ENCODE measurements around the gene DOCK7.
A peak's percentile ranks its signal among the peaks of the same experiment; 100 is the strongest.
"Not testable (repeated sequence)": the region's sequence is repeated elsewhere in the genome, so short reads cannot be mapped to it uniquely, and the experiment has no call there.

DOCK7 gene

DNA sequence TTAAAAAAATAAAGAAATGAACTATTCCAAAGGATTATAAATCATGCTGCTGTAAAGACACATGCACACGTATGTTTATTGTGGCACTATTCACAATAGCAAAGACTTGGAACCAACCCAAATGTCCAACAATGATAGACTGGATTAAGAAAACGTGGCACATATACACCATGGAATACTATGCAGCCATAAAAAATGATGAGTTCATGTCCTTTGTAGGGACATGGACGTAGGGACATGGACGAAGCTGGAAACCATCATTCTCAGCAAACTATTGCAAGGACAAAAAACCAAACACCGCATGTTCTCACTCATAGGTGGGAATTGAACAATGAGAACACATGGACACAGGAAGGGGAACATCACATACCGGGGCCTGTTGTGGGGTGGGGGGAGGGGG, 160.8 kb downstream of the DOCK7 start:
- not testable (repeated sequence) for DNase-seq

DNA sequence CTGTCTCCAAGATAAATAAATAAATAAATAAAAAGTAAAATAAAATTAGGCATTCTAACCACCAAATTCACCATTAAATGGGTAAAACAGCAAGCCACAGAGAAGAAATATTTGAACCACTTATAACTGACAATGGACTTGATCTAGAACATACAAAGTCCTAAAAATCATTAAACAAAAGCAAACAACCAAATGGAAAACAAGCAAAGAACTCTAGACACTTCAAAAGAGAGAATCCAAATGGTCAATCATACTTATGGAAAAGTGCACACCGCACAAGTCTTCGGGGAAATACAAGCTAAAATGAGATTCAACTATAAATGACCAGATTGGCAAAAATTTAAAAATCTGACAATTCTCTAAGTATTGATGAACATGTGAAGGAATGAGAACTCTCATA, 164.3 kb downstream of the DOCK7 start:
- no peak for DNase-seq

DNA sequence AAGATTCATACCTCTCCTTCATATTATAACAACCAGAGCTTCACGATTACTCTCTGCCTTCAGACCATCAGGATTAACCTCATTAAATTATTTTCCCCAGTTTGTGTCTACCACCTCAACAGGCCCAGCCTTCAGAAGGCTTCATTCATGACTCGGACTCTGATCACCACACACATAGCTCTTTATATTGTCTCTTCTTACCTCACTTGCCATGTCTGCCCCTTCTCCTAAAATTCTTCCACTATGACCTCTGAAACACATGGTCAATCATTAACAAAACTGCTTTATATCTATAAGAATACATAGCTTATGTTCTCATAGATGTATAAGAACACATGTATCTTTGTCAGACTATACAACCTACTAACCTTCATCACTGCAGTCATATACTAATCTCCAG, 171.6 kb downstream of the DOCK7 start:
- no peak for DNase-seq

DNA sequence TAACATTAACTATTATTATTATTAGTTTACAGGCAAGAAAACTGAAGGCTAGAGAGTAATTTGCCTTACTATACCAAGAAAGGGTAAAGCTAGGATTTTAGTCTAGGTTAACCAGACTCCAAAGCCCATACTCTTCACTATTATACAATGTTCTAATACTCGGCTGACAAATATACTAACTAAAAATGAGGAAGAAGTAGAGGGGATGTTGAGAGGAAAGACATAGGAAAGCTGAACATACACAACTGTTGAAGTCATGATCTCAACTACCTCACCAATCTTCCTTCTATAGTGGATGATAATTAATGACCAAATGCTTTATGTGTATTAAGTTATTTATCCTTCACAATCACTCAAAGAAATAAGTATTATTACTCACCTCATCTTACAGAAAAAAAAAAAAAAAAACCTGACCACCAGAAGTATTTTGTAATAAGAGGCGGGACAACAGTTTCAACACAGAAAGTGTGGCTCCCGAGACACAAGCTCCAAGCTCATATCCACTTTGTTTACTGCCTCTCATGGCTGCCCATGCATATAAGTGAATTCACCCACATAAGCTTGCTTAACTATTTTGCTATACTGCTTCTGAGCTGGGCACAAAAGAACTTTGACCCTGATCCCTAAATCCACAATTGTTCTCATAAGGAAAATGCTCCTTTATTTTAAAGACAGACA, 173.3 kb downstream of the DOCK7 start:
- no peak for DNase-seq

DNA sequence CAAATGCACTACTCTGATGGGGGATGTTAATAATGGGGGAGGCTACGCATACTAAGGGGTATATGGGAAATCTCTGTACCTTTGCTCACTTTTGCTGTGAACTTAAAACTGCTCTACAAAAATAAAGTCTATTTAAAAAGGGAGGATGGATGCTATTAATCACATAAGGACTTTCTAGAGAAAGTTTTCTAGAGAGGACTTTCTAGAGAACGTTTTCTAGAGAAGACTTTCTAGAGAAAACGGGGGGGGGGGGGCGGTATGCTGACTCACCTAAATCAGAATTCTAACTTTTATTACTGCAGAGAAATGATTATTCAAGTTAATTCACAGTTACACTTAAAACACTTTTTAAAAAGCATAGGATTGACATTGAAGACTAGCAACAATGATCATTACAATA, 175.2 kb downstream of the DOCK7 start:
- no peak for DNase-seq

DNA sequence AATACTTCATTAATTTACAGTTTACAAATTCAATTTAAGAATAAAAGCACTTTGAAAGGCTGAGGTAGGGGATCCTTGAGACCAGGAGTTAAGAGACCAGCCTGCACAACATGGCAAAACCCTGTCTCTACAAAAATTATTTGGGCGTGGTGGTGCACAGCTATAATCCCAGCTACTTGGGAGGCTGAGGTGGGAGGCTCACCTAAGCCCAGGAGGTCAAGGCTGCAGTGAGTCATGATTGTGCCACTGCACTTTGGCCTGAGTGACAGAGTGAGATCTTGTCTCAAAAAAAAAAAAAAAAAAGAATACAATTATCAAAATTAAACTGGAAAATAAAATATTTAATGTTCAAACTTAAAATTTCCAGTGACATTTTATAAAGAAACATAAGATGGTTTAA, 179.2 kb downstream of the DOCK7 start:
- DNase-seq = no peak

DNA sequence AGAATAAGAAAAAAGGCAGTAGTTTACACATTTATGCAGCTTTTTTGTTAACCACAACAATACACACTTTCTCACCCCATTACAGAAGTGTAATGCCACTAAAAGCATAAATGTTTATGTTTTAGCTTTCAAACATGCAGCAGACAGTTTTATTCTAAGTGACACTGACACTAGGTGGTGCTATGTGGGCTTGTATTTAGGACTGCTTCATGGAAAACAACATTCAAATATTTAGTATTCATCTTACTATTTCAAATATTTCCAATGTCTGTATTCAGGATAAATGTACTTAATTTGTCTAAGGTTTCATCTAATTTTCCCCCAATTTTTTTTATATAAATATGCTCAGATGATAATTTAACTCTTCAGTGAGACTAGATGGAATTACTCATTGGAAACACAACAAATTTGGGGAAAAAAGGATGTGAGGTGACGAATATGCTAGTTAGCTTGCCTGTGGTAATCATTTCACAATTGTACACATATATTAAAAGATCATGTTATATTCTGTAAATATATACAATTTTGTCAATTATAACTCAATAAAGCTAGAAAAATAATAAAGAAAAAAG, 179.9 kb downstream of the DOCK7 start:
- peak; percentile 53 for DNase-seq

DNA sequence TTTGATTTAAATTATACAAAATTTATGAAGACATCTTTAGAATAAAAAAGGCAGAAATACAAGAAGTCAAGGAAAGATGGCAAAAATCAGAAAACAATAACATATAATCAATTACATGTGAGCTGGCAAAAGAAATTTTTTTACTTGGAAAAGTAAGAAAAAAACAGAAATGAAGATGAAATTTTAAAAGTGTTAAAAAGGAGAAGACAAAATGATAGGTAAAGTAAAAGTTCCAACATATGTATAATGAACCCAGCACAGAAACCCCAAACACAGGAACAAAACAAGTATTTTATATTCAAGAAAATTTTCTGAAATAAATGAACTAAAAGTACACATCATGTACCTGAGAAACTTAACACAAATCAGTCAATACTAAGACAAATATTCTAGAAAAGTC, 188.0 kb downstream of the DOCK7 start:
- DNase-seq = no peak

DNA sequence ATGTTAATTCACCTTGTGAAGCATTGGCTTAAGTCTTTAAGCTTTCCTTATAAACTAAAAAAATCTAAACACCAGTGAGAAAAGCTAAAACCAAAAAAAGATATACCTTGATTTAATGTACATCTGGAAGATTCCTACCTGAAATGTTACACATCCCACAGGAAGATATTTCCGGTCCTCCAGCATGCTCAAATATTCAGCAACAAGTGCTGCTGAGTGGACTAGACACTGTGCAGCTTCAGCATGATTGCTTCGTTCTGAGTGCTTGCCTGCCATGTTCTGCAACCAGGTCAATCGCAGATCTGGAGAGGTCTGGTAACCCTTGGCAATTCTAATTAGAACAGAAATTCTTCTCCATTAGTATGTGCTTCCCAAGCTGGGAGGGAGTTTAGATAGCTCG, 194.0 kb downstream of the DOCK7 start:
- no peak for DNase-seq

DNA sequence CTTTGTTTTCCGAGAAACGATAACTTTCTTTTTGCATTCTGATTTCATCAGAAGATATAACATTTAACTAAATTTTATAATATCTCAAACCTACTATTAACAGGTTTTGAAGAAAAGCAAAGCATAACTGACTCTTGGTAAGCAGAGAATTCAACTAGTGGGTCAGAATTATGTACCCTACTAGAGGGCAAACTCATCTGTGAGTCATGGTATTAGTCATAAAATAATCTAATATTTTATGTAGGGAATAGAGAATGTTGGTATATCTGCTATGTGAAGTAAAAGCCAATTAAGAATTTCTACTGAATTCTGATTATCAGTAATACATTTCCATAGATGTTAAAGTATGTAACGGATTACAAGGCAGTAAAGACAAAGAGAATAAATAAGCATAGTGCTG, 194.5 kb downstream of the DOCK7 start:
- peak; percentile 4 for DNase-seq

DNA sequence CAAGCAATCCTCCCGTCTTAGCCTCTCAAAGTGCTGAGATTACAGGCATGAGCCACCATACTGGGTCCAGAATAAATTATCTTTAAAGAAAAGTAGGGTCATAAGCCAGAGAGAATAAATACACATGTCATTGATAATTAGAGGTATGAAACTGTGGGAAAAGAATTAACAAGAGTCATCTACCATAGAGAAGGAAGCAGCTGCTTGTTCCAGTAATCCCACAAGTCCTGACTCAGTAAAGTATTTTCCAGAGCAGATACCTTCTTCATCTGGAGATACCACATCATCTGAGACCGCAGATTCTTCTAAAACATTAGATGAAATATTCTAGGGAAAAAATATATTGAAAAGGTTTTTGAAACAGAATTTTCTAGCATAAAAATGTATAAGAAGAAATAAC, 195.7 kb downstream of the DOCK7 start:
- no peak for DNase-seq

DNA sequence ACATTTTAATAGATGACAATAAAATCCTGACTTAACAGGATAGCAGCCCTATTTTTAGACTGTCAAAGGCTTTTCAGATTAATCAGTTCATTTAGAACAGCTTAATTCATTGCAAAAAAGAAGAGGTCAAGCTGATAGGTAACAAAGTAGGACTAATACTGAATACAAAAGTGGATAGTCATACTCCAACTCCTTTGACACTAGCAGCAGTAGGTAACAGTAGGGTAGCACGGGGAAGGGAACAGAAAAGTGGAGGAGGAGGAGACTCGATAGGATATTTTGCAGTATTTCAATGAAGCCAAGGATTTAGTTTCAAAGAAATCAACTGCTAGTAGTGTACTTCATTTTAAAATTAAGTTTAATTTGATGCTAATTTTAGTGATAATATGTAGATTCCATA, 200.2 kb downstream of the DOCK7 start:
- no peak for DNase-seq

DNA sequence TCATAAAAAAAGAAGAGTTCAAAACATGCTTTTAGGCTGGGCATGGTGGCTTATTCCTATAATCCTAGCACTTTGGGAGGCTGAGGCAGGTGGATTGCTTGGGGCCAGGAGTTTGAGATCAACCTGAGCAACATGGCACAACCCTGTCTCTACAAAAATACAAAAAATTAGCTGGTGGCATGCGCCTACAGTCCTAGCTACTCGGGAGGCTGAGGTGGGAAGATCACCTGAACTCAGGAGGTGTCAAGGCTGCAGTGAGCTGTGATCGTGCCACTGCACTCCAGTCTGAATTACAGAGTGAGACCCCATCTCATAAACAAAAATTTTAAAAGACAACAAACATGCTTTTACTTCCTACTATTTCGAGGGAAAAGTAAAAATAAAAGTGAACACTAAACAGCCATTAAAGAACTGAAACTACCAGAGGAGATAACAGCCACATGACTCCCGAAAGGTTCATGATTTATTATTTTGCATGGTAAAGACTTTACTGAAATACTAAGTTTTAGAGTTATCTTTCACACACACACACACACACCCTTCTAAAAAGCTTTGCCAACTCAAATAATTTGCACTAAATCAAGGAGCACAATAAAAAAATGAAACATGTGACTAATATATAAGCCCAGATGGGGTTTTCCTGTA, 203.2 kb downstream of the DOCK7 start:
- no peak for DNase-seq

DNA sequence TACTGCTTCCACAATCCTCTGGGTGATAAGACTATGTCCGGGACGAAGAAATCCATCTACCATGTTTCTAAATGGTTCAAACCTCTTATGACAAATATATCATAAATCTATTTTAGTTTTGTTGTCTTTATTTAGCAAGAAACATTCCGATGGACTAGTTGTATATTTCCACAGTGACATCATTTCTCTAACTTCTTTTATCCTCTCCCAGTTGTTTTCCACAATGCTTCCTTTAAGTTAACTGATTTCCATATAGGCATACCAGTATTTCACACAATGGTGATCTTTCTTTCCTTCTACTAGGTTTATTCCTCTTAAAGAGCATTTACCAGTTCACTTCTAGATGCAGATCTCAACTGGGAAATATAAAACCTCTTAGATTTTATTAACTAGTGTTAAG, 206.5 kb downstream of the DOCK7 start:
- DNase-seq = peak; percentile 8

DNA sequence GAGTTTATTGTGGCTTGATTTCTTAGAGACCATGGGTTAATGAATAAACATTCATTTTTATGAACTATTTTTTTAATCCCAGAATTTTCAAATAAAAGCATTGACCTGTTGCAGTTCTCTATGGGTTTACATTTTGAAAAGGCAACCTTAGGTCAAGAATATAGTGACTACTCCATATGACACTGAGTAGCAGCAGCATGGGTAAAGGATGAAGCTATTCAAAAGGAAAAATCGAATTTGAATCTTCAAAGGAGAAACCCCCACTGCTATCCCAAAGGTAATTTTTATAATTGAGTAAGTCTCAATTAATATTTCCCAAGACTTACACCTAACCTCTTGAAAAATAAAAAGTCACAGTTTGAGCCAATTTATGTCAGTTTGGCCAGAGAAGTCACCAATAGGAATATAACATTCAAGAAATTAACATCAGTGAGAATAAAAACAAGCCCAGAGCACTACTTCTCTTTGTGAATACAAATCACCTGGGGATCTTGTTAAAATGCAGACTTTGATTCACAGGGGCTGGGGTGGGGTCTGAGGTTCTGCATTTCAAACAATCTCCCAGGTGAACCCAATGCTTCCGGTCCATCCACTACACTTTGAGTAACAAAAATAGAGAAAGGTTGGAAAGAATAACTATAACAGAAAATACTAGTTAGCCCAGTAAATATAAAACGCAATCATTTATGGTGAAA, 211.5 kb downstream of the DOCK7 start:
- DNase-seq = no peak

DNA sequence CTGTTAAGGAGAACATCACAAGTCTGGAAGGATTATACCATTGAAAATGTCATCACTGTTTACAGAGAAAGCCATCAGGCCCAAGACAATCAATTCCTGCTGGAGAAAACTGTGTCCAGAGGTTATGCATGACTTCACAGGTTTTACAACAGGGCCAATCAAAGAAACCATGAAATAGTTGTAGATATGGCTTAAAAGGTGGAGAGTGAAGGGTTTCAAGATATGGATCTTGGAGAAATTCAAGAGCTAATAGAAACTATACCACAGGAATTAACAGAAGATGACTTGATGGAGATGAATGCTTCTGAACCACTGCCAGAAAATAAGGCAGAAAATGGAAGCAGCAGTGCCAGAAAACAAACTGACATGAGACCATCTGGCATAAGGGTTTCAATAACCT, 221.1 kb downstream of the DOCK7 start:
- no peak for DNase-seq

DNA sequence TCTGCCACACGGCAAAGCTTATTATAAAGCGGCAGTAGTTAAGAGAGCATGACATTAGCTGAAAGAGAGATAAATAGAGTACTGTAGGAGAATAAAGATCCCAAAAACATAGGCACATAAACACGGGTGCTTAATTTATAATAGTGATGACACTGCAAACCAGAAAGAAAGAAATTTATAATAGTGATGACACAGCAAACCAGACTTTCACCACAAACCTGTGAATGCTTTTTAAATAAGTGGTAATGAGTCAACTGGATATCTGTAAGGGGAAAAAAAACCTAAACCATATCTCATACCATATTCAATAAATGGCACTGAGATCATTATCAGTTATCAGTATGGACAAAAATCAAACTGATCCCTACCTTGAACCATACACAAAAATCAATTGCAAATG, 225.8 kb downstream of the DOCK7 start:
- no peak for DNase-seq

DNA sequence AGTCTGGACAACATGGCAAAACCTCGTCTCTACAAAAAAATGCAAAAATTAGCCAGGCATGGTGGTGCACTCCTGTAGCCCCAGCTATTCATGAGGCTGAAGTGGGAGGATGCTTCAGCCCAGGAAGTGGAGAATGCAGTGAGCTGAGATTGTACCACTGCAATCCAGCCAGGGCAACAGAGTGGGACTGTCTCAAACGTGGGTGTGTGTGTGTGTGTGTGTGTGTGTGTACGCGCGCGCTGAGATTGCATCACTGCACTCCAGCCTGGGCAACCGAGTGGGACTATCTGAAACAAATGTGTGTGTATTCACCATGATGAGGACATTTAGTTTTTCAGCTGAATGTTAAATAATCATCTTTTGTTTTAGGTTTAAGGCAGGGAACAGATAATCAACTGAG, 230.2 kb downstream of the DOCK7 start:
- no peak for DNase-seq

DNA sequence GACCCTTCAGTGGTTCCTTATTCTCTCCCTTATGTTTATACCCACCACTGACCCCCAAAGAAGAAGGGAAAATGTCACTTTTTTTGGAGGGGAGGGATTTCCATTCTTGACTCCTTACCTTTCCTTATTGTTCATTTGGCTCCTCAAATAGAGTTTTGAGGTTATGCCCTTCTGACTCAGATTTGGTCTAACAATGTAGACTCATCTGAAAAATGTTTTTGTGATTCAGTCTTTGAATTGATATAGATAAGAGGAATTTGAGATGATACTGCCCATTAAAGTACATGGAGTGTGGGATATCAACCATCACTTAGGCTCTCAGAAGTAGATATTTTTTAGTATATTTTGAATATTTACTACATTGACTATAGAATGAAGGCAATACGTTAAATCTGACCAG, 235.2 kb downstream of the DOCK7 start:
- DNase-seq = no peak

DNA sequence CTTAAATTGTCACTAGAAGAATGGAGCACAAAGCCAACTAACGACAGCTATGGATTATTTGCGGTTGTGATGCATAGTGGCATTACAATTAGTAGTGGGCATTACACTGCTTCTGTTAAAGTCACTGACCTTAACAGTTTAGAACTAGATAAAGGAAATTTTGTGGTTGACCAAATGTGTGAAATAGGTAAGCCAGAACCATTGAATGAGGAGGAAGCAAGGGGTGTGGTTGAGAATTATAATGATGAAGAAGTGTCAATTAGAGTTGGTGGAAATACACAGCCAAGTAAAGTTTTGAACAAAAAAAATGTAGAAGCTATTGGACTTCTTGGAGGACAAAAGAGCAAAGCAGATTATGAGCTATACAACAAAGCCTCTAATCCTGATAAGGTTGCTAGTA, 237.9 kb downstream of the DOCK7 start:
- no peak for DNase-seq

DNA sequence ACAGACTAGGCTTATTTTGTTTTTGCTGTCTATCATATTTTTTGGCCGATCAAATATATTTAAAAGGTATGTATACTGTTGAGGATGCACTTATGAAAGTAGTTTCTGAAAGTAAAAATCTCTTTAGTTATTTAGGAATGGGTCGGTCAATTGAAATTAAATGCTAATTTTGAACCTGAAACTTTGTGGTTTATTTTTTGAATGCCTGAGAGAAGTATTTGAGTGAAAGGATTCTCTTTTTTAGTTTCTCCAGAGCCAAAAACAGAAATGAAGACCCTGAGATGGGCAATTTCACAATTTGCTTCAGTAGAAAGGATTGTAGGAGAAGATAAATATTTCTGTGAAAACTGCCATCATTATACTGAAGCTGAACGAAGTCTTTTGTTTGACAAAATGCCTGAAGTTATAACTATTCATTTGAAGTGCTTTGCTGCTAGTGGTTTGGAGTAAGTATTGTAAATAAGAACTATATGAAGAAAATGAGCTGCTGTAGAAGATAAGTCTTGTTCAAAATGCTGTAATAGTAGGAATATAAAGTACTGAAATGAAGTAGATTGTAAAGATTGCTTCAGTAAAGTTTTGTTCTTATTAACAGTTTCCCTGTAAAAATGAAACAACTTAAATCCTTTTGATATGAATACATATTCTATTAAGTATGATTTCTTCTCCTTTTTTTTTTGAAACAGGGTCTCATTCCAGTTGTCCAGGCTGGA, 239.8 kb downstream of the DOCK7 start:
- no peak for DNase-seq

DNA sequence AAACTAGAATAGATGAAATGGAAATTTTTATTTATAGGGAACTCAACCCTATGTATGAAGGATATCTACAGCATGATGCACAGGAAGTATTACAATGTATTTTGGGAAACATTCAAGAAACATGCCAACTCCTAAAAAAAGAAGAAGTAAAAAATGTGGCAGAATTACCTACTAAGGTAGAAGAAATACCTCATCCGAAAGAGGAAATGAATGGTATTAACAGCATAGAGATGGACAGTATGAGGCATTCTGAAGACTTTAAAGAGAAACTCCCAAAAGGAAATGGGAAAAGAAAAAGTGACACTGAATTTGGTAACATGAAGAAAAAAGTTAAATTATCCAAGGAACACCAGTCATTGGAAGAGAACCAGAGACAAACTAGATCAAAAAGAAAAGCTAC, 243.5 kb downstream of the DOCK7 start:
- DNase-seq = no peak
